ENCODE data around the gene TMEM150A. TPM values are rescaled to one million over a fixed set of nuclear protein-coding genes. Genes with fewer than 3 reads are reported as not detected.

TMEM150A gene
- total and polyA plus RNA-seq, 2 of the 13 experiments (the other 11 are each of a cell fraction or from before 2014, with no cell fraction given) = 30.1 to 70.4 TPM

DNA sequence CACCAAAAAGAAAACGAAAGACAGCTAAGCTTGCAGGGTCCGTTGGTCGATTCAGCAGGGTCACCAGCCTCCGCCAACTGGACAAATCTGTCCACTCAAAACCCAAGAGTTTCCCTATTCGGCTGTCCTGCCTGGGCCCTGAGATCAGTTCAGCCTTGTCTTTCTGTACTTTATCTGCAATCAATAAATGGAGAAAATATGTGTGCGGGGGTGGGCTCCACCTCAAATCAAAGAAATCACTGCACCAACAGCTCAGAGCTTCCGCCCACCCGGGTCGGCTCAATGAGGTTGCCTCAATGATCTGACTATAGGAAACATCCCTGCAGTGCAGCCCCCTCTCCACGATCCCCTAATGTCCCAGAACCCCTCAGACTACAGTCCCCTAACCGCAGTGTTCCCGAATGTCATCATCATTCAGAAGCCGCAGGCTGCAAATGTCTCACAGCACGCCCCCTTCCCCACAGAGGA, 41.7 kb downstream of the TMEM150A start:
- no peak for FAIRE-seq
- H3K27me3 ChIP-seq (ENCODE audit: control insufficient read depth in 1 of 2, insufficient read depth in 2 of 2, low read length in 2 of 2) = peaks cover 0 to 4% of the 10 kb centered on the region in 2 experiments; a peak in 1 of 5 replicates
- H3K4me3 ChIP-seq (replicated peaks in 1 of 3; ENCODE audit: insufficient read depth in 1 of 3, low read depth in 2 of 3, low read length in 3 of 3) = peak overlapping the region; percentile 84 to 98 (median 91)
- BruUV-seq (replicated peaks) = TSS peak; percentile 45
- peak overlapping the region; percentile 92 for H3K9ac ChIP-seq (ENCODE audit: insufficient read depth, low read depth, low read length)
- no peak for DNase-seq (ENCODE audit: low spot score)
- 2% methylated on average over 14 of the region's 14 CpGs for WGBS (ENCODE audit: low lambda C conversion rate)
- ChIA-PET CTCF (ENCODE audit: low intra/inter-chr PET ratio, low total read pairs) (no interaction called here), POLR2A (interaction anchor here (0.8 to 20.8 kb wide), 21 partner anchors 11 to 253 kb away, joined by 3 to 645 read pairs (median 7); partner anchors contain the start of genes C2orf68, ELMOD3, MAT2A and RETSAT)
- intact Hi-C loops (cut with micrococcal nuclease; ENCODE audit: unreplicated experiment) = loop anchor here (1.0 to 2.0 kb wide), 2 partner anchors 16 to 41 kb away; partner anchors contain the start of genes TMEM150A and VAMP8
- peaks cover 6% of the 10 kb centered on the region; the same call in 1 of the 2 replicates for H4K20me1 ChIP-seq (ENCODE audit: insufficient read depth, low read length)
- H2AFZ ChIP-seq (ENCODE audit: low read length) = no peak overlapping the region
- peak overlapping the region; percentile 96 for H3K4me2 ChIP-seq (ENCODE audit: low read depth, low read length)
- H3K27ac ChIP-seq (ENCODE audit: extremely low read length, insufficient read depth, low read length) = peak overlapping the region; percentile 91
- H3K36me3 ChIP-seq (replicated peaks in 1 of 2; ENCODE audit: control insufficient read depth in 1 of 2, insufficient read depth in 2 of 2, low read length in 2 of 2) = peaks cover 7 to 30% of the 10 kb centered on the region in 2 experiments
- ATAC-seq = peak; percentile 40
- no peaks in the 10 kb centered on the region for H3K9me3 ChIP-seq (ENCODE audit: low read length)
- peaks cover 55% of the 10 kb centered on the region for H3K4me1 ChIP-seq (ENCODE audit: insufficient read depth, low read length)
- H3K79me2 ChIP-seq (ENCODE audit: insufficient read depth, low read length) = peaks cover 41% of the 10 kb centered on the region
- in situ Hi-C loops (cut with HindIII; ENCODE audit: extremely low pct_ligation_motif_present, low pct_unique_long_range_greater_than_20kb) = no loop called here
- TF ChIP-seq ISL2 (CRISPR knock-in tag; IDR thresholded peaks at IDR 0.05) (no peak), ZNF780A (CRISPR knock-in tag; IDR thresholded peaks at IDR 0.05) (no peak), ETV6 (CRISPR knock-in tag; conservative IDR thresholded peaks at IDR 0.05) (0 out of 2 replicates have a peak, but pooled peaks have one; percentile 14), ATRX (CRISPR knock-in tag; IDR thresholded peaks at IDR 0.05; ENCODE audit: borderline replicate concordance) (0 out of 2 replicates have a peak, but pooled peaks have one; percentile 61), AHR (CRISPR knock-in tag; IDR thresholded peaks at IDR 0.05) (0 out of 2 replicates have a peak, but pooled peaks have one; percentile 56), ZBTB8A (CRISPR knock-in tag; IDR thresholded peaks at IDR 0.05; ENCODE audit: borderline replicate concordance, low read depth) (no peak), HIVEP1 (CRISPR knock-in tag; IDR thresholded peaks at IDR 0.05) (no peak), MATR3 (CRISPR knock-in tag; IDR thresholded peaks at IDR 0.05) (no peak), PHF8 (CRISPR knock-in tag; IDR thresholded peaks at IDR 0.05) (no peak), ZNF703 (CRISPR knock-in tag; IDR thresholded peaks at IDR 0.05; ENCODE audit: borderline replicate concordance) (no peak), ZNF552 (CRISPR knock-in tag; IDR thresholded peaks at IDR 0.05; ENCODE audit: borderline replicate concordance) (no peak), ZNF20 (CRISPR knock-in tag; IDR thresholded peaks at IDR 0.05) (no peak), HOXA3 (CRISPR knock-in tag; IDR thresholded peaks at IDR 0.05) (no peak), MIER2 (CRISPR knock-in tag; IDR thresholded peaks at IDR 0.05) (no peak), ZNF546 (CRISPR knock-in tag; conservative IDR thresholded peaks at IDR 0.05) (no peak; the same call in 1 of the 2 replicates), ZNF563 (CRISPR knock-in tag; IDR thresholded peaks at IDR 0.05) (no peak), GFI1 (CRISPR knock-in tag; IDR thresholded peaks at IDR 0.05; ENCODE audit: borderline replicate concordance) (no peak), HBP1 (CRISPR knock-in tag; IDR thresholded peaks at IDR 0.05; ENCODE audit: low read depth) (0 out of 2 replicates have a peak, but pooled peaks have one; percentile 78), ZNF879 (CRISPR knock-in tag; IDR thresholded peaks at IDR 0.05) (peak; percentile 65; the same call in 1 of the 2 replicates)
- TF ChIP-seq, protein P1, sequence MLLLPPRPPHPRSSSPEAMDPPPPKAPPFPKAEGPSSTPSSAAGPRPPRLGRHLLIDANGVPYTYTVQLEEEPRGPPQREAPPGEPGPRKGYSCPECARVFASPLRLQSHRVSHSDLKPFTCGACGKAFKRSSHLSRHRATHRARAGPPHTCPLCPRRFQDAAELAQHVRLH (CRISPR knock-in tag; IDR thresholded peaks at IDR 0.05; ENCODE audit: borderline replicate concordance, low read depth) = no peak
- TF ChIP-seq, protein P2, sequence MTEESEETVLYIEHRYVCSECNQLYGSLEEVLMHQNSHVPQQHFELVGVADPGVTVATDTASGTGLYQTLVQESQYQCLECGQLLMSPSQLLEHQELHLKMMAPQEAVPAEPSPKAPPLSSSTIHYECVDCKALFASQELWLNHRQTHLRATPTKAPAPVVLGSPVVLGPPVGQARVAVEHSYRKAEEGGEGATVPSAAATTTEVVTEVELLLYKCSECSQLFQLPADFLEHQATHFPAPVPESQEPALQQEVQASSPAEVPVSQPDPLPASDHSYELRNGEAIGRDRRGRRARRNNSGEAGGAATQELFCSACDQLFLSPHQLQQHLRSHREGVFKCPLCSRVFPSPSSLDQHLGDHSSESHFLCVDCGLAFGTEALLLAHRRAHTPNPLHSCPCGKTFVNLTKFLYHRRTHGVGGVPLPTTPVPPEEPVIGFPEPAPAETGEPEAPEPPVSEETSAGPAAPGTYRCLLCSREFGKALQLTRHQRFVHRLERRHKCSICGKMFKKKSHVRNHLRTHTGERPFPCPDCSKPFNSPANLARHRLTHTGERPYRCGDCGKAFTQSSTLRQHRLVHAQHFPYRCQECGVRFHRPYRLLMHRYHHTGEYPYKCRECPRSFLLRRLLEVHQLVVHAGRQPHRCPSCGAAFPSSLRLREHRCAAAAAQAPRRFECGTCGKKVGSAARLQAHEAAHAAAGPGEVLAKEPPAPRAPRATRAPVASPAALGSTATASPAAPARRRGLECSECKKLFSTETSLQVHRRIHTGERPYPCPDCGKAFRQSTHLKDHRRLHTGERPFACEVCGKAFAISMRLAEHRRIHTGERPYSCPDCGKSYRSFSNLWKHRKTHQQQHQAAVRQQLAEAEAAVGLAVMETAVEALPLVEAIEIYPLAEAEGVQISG (CRISPR knock-in tag; IDR thresholded peaks at IDR 0.05) = no peak
